Stimulated activated CD8-positive, alpha-beta memory T cell treated with anti-CD3 and anti-CD28 coated beads, Interleukin-7, amount 100 ng/mL, for 48 hours (primary cell): ENCODE results near the gene GNAQ.
A peak's percentile ranks its signal among the peaks of the same experiment; 100 is the strongest.

Experiments used
- DNase-seq, 2 donors: peaks; one replicate each; pipeline ENCODE4 v3.0.0-alpha.2; 2020; ENCODE audit warnings: low read depth in 1 of 2; ENCODE audit errors: extremely low read depth in 1 of 2

The GNAQ gene

GRCh38 chr9:77909306-77909705 lies 122.3 kb downstream of the GNAQ start:
- no peak for DNase-seq

- DNase-seq = no peak
Measured at GRCh38 chr9:77908293-77908692, 123.3 kb downstream of the GNAQ start.

GRCh38 chr9:77907585-77907984 lies 124.0 kb downstream of the GNAQ start:
- DNase-seq = no peak

DNA sequence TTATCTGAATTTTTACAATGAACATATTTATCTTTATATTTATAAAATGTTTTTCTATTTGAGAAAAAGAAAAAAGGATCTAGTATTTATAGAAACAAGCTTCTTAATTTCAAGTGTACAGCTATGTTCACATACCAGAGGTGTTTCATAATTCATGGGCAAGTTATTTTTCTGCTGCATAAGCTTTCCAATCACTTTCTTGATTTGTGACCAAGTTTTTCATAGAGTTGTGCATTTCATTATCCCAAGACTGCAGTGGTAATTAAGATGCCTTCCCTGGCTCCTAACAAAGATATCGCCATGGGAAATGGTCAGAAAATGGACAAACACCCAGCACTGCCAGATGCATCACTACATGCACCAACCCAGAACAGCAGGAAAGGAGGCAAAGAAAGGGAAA lies 124.6 kb downstream of the GNAQ start:
- no peak for DNase-seq

GRCh38 chr9:77903666-77904285 lies 127.8 kb downstream of the GNAQ start:
- no peak for DNase-seq

- no peak for DNase-seq
Measured at GRCh38 chr9:77901771-77902170, 129.8 kb downstream of the GNAQ start.

GRCh38 chr9:77901018-77901417 lies 130.6 kb downstream of the GNAQ start:
- no peak for DNase-seq

DNA sequence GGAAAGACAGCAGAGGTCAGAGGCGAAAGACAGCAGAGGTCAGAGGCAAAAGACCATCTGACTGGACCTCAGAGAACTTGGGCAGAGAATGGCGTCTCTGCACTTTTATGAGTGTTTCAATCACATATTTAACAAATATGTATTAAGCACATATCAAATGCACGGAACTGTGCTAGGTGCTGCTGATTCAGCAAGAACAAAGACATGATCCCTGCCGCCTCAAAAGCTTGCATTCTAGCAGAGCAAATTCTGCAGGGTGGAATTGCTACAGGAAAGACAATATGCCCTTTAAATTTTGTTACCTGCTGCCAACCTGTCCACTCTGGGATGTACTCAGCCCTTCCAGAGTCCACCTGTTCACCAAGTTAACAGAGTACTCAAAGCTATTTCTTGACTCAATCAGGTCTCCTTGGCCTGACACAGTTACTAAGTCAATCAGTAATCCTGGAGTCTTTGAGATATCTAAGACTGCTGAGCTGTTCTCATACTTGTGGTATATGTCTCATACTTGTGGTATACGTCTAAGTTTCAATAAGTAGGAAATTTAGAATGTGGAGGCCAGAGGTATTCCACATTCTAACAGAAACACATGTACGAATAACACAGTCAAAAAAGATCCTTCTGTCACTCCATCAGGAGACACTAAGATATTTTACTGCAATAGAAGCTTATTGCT lies 131.8 kb downstream of the GNAQ start:
- no peak for DNase-seq

DNA sequence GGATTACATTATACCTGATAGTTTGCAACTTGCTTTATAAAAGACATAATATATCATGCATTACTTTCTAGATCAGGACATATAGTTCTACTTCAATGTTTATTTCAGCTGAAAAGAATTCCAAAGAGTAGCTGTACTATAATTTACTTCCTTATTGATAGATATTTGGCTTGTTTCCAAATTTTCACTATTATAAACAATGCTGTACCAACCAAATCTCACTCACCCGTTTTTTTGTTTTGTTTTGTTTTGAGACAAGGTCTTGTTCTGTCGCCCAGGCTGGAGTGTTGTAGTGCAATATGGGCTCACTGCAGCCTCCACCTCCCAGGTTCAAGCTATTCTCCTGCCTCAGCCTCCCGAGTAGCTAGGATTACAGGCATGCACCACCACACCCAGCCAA lies 132.7 kb downstream of the GNAQ start:
- DNase-seq = no peak

GRCh38 chr9:77896938-77897667 lies 134.5 kb downstream of the GNAQ start:
- DNase-seq = no peak

DNA sequence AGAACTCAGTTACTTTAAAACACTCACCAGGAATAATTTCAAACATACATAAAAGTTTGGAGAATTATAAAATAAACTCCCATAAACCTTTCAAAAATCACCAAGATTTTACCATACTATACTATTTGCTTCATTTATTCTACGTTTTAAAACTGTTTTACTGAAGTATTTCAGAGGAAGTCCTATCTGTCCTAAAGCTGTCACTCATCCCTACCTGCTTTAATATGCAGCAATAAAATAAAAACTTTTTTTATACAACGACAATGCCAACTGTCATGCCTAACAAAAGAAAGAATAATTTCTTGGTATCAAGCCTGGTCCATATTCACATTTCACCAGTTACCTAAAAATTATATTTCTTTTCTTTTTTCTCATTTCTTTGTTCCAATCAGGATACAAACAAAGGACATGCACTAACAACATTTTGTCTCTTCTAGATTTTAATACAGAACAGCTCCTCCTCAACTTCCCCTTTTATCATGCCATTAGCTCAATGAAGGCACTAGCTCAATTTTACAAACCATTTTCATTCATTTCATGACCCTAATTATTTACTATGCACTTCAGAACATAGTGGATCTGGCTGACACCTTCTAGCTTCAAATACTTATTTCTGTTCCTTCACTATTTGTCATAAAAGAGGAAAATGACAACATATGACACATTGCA lies 135.2 kb downstream of the GNAQ start:
- DNase-seq = no peak

DNA sequence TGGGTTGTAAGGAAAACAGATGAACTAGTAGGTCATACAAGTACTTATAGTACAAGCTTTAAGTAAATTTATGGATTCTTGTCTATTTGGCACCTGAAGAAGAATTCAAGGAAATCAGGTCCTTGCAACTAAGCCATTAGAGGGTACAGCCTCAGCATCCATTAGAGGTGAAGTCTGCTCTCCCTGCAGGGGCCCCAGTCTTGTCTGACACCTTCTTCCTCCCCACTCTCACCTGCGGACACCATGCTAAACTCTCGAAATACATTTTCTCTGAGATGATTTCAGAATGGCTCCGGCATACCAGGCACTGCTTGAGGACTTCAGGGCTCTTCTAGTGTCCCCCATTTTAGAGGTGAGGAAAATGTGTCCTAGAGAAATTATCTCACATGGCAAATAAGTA lies 137.9 kb downstream of the GNAQ start:
- DNase-seq = no peak

- DNase-seq = no peak
Measured at GRCh38 chr9:77892955-77893514, 138.6 kb downstream of the GNAQ start.

DNA sequence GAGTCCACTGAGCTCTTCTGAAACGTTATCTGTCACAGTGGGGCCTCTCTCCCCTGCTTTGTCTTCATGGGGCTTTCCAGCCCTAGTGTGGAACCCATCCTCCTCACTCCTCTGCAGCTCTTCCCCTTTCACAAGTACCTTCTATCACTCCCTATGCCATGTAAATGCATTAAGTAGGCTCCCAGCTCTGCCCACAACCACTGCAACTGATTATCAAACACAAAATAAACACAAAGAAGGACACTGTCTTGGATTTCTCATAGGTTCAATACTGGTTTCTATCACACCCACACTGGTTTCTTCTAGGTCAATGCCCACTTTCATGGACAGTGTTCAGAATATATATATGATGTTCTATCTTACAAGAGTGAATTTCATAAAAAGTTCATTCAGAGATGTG lies 139.4 kb downstream of the GNAQ start:
- DNase-seq = no peak

- no peak for DNase-seq
Measured at GRCh38 chr9:77891128-77891800, 140.3 kb downstream of the GNAQ start.

- DNase-seq = no peak
Measured at GRCh38 chr9:77887662-77888061, 143.9 kb downstream of the GNAQ start.

GRCh38 chr9:77885104-77885672 lies 146.4 kb downstream of the GNAQ start:
- DNase-seq = no peak

DNA sequence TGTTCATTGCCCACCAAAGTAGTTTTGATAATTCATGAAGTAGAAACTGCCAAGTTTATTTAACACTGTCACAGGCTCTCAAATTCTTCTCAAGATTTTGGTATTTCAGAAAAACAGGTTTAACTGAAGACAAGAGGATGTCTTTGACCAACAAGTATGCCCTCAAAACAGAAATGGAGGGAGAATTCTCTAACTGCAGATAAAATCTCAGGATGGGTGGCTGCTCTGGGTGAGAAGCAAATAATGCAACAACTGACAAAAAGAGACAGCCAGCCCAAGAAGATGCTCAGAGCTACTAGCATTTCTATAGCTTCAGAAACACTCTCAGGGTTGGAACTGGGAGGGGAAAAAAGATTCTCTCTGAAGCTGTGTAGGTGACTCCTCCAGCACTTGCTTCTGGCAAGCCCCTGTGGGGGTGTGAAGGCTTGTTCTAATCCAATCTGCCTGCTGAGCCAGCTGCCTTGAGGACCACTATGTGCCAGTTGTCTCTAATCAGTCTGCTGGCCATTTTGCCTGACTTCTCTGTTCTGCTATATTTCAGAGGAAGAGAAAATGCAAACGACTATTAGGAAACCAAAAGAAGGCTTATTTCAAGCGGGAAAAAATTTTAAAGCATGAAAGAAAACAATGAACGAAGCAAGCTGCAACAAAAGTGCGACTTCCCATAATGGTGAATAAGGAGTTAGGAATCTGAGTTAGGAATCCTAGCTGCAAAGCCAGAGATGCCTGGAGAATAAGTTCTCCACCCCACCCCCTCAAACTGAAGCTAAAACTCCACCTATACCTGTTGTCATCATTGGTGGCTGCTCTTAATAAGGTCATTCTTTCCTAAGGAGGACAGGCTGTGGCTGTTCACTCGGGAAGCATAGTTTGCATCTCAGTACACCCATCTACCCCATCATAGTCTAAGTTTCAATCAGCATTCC lies 147.5 kb downstream of the GNAQ start:
- DNase-seq = no peak

- DNase-seq = peak in 1 of 2 donors; percentile 9
Measured at GRCh38 chr9:77883133-77883532, 148.5 kb downstream of the GNAQ start.
